ENCODE results near the gene JMJD4.

JMJD4 gene

GRCh38 chr1:227734856-227735538, at the start of gene JMJD4, which contains the start of gene SNAP47:
JMJD4 (minus strand) TSS chr1:227735302; CDS start chr1:227735273, 29 bp downstream.
SNAP47 (plus strand) TSS chr1:227735435; CDS start chr1:227747737, 12,302 bp downstream.
- DNase-seq (ENCODE audit: low read depth) = peak; percentile 88

GRCh38 chr1:227782226-227782625, 47.1 kb upstream of the JMJD4 start:
- no peak for DNase-seq (ENCODE audit: low read depth)

DNA sequence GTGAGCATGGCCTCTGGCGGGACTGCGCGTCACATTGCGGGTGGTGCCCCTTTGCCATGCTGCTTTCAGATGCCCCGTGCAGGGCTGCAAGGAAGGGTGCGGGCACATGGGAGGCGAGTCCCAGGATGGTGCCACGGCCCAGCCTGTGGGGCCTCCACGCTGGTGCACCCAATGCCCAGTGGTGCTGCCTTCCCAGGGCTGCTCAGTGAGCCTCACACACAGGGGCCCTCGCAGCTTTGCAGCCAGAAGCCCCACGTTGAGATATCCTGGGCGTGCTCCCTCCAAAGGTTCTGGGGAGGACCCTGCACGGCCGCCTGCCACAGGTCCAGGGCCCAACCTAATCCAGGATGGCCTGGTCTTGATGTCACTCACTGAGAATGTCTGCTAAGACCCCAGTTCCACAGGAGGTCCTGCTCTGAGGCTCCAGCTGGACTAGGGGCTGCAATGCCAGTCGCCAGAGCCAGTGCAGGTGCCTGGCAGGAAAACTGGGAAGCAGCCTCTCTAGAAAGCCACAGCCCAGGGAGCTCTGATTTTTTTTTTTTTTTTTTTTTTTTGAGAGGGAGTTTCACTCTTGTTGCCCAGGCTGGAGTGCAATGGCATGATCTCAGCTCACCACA, 46.3 kb upstream of the JMJD4 start:
- no peak for DNase-seq (ENCODE audit: low read depth)

- DNase-seq (ENCODE audit: low read depth) = no peak
Measured at GRCh38 chr1:227780101-227781044, 45.3 kb upstream of the JMJD4 start.

DNA sequence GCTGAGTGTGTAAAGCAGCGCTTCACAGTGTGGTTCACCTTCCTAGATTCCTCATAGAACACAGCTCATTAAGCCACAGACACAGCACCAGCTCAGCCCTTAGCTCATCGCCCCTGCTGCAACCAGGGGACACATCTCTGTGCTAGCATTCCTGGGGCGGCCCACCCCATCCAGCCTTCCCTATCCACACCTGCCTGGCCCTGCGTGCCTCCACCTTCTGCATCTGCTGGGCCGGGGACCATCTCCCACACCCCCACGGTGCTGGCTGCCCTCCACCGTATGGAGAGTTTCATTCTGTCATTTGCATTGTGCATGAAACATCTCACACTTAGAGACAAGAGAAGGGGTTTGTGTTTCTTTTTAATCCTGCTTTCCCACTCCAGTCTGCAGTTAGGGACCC, 44.6 kb upstream of the JMJD4 start:
- no peak for DNase-seq (ENCODE audit: low read depth)

GRCh38 chr1:227779021-227779441, 43.9 kb upstream of the JMJD4 start:
- no peak for DNase-seq (ENCODE audit: low read depth)

DNA sequence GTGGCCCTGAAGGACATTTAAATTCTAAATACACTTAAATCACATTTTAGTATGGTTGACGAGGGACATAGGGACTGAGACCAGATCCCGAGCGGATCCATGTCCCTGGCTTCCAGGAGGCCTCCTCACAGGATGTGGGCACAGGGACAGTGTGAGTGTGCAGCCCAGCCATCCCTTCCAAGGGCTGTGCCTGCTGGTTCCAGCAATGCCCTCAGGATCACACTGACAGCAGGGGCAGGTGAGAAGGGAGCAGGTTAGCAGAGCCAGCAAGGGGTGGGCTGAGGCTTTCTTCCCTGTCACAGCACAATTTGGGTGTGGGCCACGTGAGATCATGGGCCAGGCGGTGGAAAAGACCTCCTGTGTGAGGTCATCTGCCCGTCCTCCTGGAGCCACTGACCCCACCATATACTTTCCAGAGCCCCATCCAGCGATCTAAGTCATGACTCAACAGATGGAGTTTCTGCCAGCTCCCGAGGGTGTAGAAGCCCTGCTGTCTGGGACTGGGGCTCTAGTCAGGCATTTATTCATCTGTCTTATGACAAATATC, 43.4 kb upstream of the JMJD4 start:
- DNase-seq (ENCODE audit: low read depth) = no peak

- DNase-seq (ENCODE audit: low read depth) = no peak
Measured at GRCh38 chr1:227777646-227778045, 42.5 kb upstream of the JMJD4 start.

- no peak for DNase-seq (ENCODE audit: low read depth)
Measured at GRCh38 chr1:227777156-227777555, 42.1 kb upstream of the JMJD4 start.

- no peak for DNase-seq (ENCODE audit: low read depth)
Measured at GRCh38 chr1:227776331-227776771, 41.2 kb upstream of the JMJD4 start.

DNA sequence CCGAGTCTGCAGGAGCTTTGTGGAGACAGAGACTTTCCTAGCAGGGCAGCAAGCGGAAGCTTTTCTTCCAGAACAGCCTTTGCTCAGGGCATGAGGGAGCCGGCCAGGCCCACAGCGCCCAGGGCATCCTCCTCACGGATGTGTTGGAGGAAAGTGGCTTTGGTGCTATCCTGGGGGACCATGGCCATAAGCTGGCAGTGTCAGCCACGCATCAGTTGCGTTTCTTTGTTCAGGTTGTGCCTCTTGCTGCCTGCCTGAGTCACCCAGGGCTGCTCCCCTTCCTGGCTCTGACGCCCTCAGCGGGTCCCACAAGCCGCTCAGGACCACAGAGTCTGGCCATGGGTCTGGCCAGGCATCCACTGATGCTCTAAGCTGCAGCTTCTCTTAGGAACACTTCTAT, 40.7 kb upstream of the JMJD4 start:
- no peak for DNase-seq (ENCODE audit: low read depth)

DNA sequence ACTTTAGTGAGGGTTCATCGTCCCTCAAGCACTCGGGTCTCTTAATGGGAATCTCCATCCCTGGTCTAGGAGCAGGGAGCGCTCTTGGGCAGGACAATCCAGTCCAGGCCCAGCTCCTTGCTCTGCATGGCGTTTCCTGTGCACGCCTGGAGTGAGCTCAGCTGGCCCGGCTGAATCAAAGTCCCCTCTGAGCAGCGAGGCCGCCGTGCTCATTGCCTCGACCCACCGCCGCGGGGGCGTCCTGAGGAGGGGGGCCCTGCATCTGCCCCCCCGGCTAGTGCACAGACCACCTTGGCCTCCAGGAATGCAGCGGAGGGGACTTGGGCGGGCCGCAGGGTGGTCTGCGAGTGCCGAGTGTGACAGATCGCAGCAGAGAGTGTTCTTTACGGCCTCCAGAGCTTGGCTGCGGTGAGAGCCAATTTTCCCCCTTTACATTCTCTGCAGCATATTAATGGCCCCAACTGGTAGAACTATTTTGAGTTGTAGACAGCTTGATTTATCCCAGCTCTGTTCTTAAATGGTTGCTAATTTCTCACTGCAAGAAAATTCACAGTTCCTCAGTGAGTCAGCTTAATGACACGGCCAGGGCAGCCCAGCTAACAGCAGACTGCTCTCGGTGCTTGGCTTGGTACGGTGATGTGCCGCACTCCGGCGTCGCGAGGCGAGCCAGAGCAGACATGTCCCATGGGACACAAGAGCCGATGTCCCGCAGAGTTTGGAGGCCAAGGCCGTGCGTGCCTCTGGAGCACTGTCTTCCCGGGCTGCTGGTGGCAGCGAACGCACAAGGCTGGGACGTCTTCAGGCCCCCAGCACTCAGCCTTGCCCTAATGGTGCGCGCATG, 39.9 kb upstream of the JMJD4 start:
- no peak for DNase-seq (ENCODE audit: low read depth)

GRCh38 chr1:227774051-227774731, 39.1 kb upstream of the JMJD4 start:
- no peak for DNase-seq (ENCODE audit: low read depth)

DNA sequence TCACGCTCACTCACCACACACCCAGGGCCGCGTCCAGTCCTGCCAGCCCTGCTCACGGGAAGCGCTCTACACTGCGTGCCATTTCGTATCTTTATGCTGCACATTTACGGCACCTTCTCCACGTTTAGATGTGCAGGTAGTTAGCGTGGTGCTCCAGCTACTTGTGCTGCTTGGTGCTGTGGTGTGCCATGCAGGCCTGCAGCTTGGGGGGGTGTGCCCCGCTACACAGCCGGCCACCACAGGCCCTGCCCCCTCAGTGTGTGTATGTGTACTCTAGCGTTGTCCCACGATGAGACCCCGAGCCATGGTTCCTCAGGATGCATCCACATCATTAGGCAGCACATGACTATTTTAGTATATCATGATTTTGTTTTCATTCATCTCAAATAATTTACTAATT, 38.5 kb upstream of the JMJD4 start:
- no peak for DNase-seq (ENCODE audit: low read depth)

GRCh38 chr1:227771771-227772170, 36.7 kb upstream of the JMJD4 start:
- DNase-seq (ENCODE audit: low read depth) = no peak

DNA sequence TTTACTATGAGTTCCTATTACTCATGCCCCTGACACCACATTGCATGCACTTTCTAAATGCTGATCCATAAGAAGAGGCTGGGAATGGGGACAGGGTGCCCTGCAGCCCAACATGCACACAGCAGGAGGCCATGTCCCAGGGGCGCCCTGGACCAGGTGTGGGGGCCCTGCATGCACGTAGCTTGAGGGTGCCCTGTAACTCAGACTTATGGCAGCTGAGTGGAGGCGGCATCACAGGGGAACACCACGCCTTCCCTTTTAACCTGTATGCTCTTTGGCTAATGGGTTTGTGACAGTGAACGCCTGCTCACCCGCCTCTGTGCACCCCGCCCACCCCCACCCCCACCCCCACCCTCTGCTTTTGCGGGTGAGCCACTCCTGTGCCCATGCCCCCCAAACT, 36.2 kb upstream of the JMJD4 start:
- no peak for DNase-seq (ENCODE audit: low read depth)

DNA sequence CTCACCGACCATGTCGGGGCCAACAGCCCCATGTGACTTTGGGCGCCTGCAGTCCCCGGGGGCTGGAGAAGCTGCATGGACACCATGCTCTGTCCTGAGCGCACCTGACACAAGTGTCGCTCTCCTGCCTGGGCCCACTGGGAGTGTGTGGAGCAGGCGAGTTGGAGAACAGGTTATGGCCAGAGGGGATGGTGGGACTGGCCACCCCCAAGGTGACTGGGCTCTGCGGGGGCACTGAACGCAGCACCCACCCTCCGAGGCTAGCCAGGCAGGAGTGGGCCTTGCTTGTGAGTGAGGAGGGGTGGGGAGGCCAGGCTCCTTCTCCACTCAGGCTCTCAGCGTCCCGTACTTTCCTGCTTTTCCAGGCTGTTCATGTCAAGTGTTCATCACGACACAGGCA, 35.7 kb upstream of the JMJD4 start:
- no peak for DNase-seq (ENCODE audit: low read depth)

GRCh38 chr1:227769936-227770494, 34.9 kb upstream of the JMJD4 start:
- DNase-seq (ENCODE audit: low read depth) = no peak

- DNase-seq (ENCODE audit: low read depth) = no peak
Measured at GRCh38 chr1:227769047-227769935, 34.2 kb upstream of the JMJD4 start.
